SK-N-SH treated with all-trans-retinoic acid at 6 μM for 48 hours (cell line): ENCODE results near the gene TUT1.

Experiments
- ATAC-seq: fragments of 200-7000 bp; cut with Tn5 transposase; 3 replicates; pipeline ENCODE4 v1.9.1; 2020; ENCODE audit warnings: mild to moderate bottlenecking, moderate library complexity
- ARNTL ChIP-seq: fragments of 450-650 bp; formaldehyde crosslinking; IDR thresholded peaks from 2 replicates; pipeline ENCODE4 v1.5.0; 2020; ENCODE audit warnings: low read depth, mild to moderate bottlenecking, moderate library complexity, borderline replicate concordance
- BACH2 ChIP-seq: fragments of 250-450 bp; sonication (Bioruptor Pico); IDR thresholded peaks from 2 replicates; pipeline ENCODE4 v1.9.0; 2021; ENCODE audit warnings: mild to moderate bottlenecking, borderline replicate concordance
- CREB5 ChIP-seq: fragments of 250-450 bp; sonication (Bioruptor Pico); IDR thresholded peaks from 2 replicates; pipeline ENCODE4 v1.5.1; 2020; ENCODE audit warnings: low read depth, mild to moderate bottlenecking, moderate library complexity
- CSDC2 ChIP-seq: fragments of 250-450 bp; sonication (Bioruptor Pico); IDR thresholded peaks from 2 replicates; pipeline ENCODE4 v1.5.0; 2020; ENCODE audit warnings: mild to moderate bottlenecking, moderate library complexity
- CSRNP3 ChIP-seq: fragments of 250-450 bp; sonication (Bioruptor Pico); IDR thresholded peaks from 2 replicates; pipeline ENCODE4 v1.5.1; 2021; ENCODE audit warnings: mild to moderate bottlenecking, moderate library complexity
- ESRRG ChIP-seq: fragments of 250-450 bp; sonication (Bioruptor Pico); IDR thresholded peaks from 2 replicates; pipeline ENCODE4 v1.6.1; 2021; ENCODE audit warnings: mild to moderate bottlenecking
- GLIS3 ChIP-seq: fragments of 250-450 bp; sonication (Bioruptor Pico); IDR thresholded peaks from 2 replicates; pipeline ENCODE4 v1.5.0; 2020; ENCODE audit warnings: mild to moderate bottlenecking, moderate library complexity
- ISL1 ChIP-seq: fragments of 250-450 bp; sonication (Bioruptor Pico); IDR thresholded peaks from 2 replicates; pipeline ENCODE4 v2.1.2; 2022; ENCODE audit warnings: mild to moderate bottlenecking, moderate library complexity
- OSR1 ChIP-seq: fragments of 250-450 bp; sonication (Bioruptor Pico); IDR thresholded peaks from 2 replicates; pipeline ENCODE4 v1.8.0; 2022; ENCODE audit warnings: moderate library complexity, mild to moderate bottlenecking, inconsistent platforms
- PATZ1 ChIP-seq: fragments of 250-450 bp; sonication (Bioruptor Pico); IDR thresholded peaks from 2 replicates; pipeline ENCODE4 v1.8.0; 2020; ENCODE audit warnings: mild to moderate bottlenecking, moderate library complexity, borderline replicate concordance
- POU6F1 ChIP-seq: fragments of 250-450 bp; sonication (Bioruptor Pico); IDR thresholded peaks from 2 replicates; pipeline ENCODE4 v1.8.0; 2021; ENCODE audit warnings: low read depth, mild to moderate bottlenecking, moderate library complexity, borderline replicate concordance
- PPARA ChIP-seq: fragments of 250-450 bp; sonication (Bioruptor Pico); IDR thresholded peaks from 2 replicates; pipeline ENCODE4 v1.5.0; 2020; ENCODE audit warnings: mild to moderate bottlenecking, borderline replicate concordance
- SNAI2 ChIP-seq: fragments of 250-450 bp; sonication (Bioruptor Pico); IDR thresholded peaks from 2 replicates; pipeline ENCODE4 v1.5.0; 2020; ENCODE audit warnings: mild to moderate bottlenecking, moderate library complexity
- TCF4 ChIP-seq: fragments of 250-450 bp; sonication (Bioruptor Pico); IDR thresholded peaks from 2 replicates; pipeline ENCODE4 v1.8.0; 2021; ENCODE audit warnings: mild to moderate bottlenecking, moderate library complexity, borderline replicate concordance
- TOX ChIP-seq: fragments of 250-450 bp; sonication (Bioruptor Pico); IDR thresholded peaks from 2 replicates; pipeline ENCODE4 v1.8.0; 2021; ENCODE audit warnings: mild to moderate bottlenecking, moderate library complexity, borderline replicate concordance
- TSHZ2 ChIP-seq: fragments of 250-450 bp; sonication (Bioruptor Pico); IDR thresholded peaks from 2 replicates; pipeline ENCODE4 v1.5.0; 2020; ENCODE audit warnings: mild to moderate bottlenecking, moderate library complexity
- ZC3H10 ChIP-seq: fragments of 250-450 bp; sonication (Bioruptor Pico); IDR thresholded peaks from 2 replicates; pipeline ENCODE4 v1.5.1; 2021; ENCODE audit warnings: mild to moderate bottlenecking, moderate library complexity
- ZFP30 ChIP-seq: fragments of 450-650 bp; formaldehyde crosslinking; IDR thresholded peaks from 2 replicates; pipeline ENCODE4 v1.5.0; 2022; ENCODE audit warnings: mild to moderate bottlenecking, moderate library complexity
- ZNF565 ChIP-seq: fragments of 450-650 bp; formaldehyde crosslinking; conservative IDR thresholded peaks from 2 replicates; pipeline ENCODE4 v1.5.0; 2020; ENCODE audit warnings: low read depth, mild to moderate bottlenecking, moderate library complexity
- ZNF70 ChIP-seq: fragments of 450-650 bp; formaldehyde crosslinking; IDR thresholded peaks from 2 replicates; pipeline ENCODE4 v1.5.0; 2020; ENCODE audit warnings: mild to moderate bottlenecking, moderate library complexity
- ZNF8 ChIP-seq: fragments of 450-650 bp; formaldehyde crosslinking; IDR thresholded peaks from 2 replicates; pipeline ENCODE4 v1.5.0; 2020; ENCODE audit warnings: mild to moderate bottlenecking, moderate library complexity

The TUT1 gene

GRCh38 chr11:62599901-62600300 lies 8.6 kb upstream of the TUT1 start:
- ATAC-seq, result no peak
- TF ChIP-seq CREB5 (CRISPR knock-in tag), result no peak
- TF ChIP-seq CSDC2, result no peak
- no peak for TF ChIP-seq POU6F1 (CRISPR knock-in tag)
- no peak for TF ChIP-seq SNAI2 (CRISPR knock-in tag)
- no peak for TF ChIP-seq TOX (CRISPR knock-in tag)
- TF ChIP-seq ARNTL (CRISPR knock-in tag), result no peak
- TF ChIP-seq PATZ1 (CRISPR knock-in tag), result no peak
- no peak for TF ChIP-seq OSR1
- no peak for TF ChIP-seq GLIS3 (CRISPR knock-in tag)
- TF ChIP-seq BACH2 (CRISPR knock-in tag), result no peak
- TF ChIP-seq ZNF8 (CRISPR knock-in tag), result no peak
- TF ChIP-seq CSRNP3 (CRISPR knock-in tag), result no peak
- no peak for TF ChIP-seq ZNF565
- TF ChIP-seq ZFP30 (CRISPR knock-in tag), result no peak
- TF ChIP-seq ISL1, result no peak
- no peak for TF ChIP-seq TCF4 (CRISPR knock-in tag)
- no peak for TF ChIP-seq ESRRG (CRISPR knock-in tag)
- TF ChIP-seq ZC3H10, result no peak
- TF ChIP-seq, all 23 proteins: peak for 0

- ATAC-seq, result peak; percentile 77
- no peak for TF ChIP-seq TSHZ2 (CRISPR knock-in tag)
- no peak for TF ChIP-seq SNAI2 (CRISPR knock-in tag)
- no peak for TF ChIP-seq ZNF70 (CRISPR knock-in tag)
- TF ChIP-seq BACH2 (CRISPR knock-in tag), result no peak
- TF ChIP-seq ZFP30 (CRISPR knock-in tag), result no peak
- no peak for TF ChIP-seq ARNTL (CRISPR knock-in tag)
- no peak for TF ChIP-seq GLIS3 (CRISPR knock-in tag)
- no peak for TF ChIP-seq CSDC2
- TF ChIP-seq CREB5 (CRISPR knock-in tag), result no peak
- no peak for TF ChIP-seq PATZ1 (CRISPR knock-in tag)
- TF ChIP-seq TCF4 (CRISPR knock-in tag), result no peak
- TF ChIP-seq ZNF8 (CRISPR knock-in tag), result no peak
- TF ChIP-seq ESRRG (CRISPR knock-in tag), result no peak
- TF ChIP-seq OSR1, result no peak
- TF ChIP-seq CSRNP3 (CRISPR knock-in tag), result no peak
- no peak for TF ChIP-seq POU6F1 (CRISPR knock-in tag)
- no peak for TF ChIP-seq ZNF565
- no peak for TF ChIP-seq PPARA (CRISPR knock-in tag)
Observed at GRCh38 chr11:62599069-62599696, 7.9 kb upstream of the TUT1 start.
